ENCODE measurements around the gene ZNF274.
A peak's percentile ranks its signal among the peaks of the same experiment; 100 is the strongest.

The ZNF274 gene

DNA sequence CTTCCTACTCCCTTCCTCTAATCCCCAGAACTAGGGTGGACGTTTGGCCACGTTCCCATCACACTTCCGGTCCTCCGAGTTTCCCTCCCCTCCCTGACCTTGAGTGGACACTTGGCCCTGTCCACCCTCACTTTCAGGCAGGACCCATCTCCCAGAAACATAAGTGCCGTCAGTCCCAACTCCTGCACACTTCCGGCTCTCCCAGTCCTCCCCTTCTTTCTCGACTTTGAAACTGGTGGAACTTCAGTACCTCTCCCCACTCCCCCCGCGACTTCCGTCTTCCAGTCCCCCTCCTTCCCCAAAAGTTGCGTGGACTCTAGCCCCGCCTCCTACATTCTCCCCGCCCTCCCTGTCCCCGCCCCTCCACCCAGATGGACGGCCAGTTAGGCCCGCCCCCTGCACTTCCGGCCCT, 278 bp upstream of the ZNF274 start:
- TF ChIP-seq, protein P1, sequence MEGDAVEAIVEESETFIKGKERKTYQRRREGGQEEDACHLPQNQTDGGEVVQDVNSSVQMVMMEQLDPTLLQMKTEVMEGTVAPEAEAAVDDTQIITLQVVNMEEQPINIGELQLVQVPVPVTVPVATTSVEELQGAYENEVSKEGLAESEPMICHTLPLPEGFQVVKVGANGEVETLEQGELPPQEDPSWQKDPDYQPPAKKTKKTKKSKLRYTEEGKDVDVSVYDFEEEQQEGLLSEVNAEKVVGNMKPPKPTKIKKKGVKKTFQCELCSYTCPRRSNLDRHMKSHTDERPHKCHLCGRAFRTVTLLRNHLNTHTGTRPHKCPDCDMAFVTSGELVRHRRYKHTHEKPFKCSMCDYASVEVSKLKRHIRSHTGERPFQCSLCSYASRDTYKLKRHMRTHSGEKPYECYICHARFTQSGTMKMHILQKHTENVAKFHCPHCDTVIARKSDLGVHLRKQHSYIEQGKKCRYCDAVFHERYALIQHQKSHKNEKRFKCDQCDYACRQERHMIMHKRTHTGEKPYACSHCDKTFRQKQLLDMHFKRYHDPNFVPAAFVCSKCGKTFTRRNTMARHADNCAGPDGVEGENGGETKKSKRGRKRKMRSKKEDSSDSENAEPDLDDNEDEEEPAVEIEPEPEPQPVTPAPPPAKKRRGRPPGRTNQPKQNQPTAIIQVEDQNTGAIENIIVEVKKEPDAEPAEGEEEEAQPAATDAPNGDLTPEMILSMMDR (IDR thresholded peaks at IDR 0.05; ENCODE audit: control insufficient read depth, extremely low read depth, insufficient read depth): no peak
- no peak for DNase-seq (ENCODE audit: low read depth)
- H3K4me3 ChIP-seq (ENCODE audit: low read depth, low read length): peak overlapping the region; percentile 76

DNA sequence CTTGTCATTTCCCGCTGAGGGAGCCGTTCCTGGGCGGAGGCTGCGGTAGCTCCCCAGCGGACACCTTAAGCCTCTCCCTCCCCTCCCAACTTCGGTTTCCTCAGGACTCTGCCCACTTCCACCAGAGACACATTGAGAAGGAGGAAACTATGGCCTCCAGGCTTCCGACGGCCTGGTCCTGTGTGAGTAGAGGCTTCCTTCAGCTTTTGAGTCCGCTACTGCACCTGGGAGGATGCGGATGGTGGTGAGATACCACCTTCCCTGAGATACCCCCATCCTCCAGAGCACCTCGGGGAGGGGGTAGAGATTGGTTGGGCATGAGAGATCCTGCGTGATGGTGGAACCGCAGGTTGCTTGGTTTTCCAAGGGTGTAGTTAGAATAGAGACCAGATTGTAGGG, 955 bp downstream of the ZNF274 start:
- DNase-seq (ENCODE audit: low read depth): no peak

DNA sequence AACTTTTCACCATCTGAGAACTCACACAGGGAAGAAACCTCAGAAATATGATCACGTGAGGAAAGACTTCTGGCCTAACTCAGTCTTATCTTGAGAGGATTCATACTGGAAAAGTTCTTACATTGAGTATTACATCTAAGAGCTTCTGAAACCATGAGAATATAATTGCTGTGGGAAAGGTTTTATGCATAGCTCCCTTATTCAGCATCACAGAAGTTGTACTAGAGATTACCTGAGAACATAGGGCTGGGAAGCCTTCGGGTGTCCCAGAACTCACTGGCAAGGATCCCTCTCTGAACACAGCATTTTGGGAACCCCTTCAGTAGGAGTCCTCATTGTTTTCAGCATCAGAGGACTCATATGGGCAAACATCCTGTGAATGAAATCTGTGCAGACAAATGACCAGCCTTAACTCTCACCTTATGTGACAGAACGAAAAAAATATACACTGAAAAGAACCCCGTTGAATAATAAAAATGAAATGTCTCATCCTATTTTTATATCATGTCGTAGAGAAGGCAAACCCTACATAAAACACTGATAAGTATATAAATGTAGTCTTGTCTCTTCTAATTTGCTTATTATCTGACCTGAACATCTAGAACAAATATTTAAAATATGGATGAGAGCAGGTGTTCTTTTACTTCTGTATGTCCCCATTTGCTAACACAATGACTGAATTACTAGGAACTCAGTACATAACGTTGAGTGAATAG, 14.2 kb downstream of the ZNF274 start:
- H3K4me3 ChIP-seq (ENCODE audit: low read depth, low read length): no peak overlapping the region
- TF ChIP-seq, protein P1 (IDR thresholded peaks at IDR 0.05; ENCODE audit: control insufficient read depth, extremely low read depth, insufficient read depth): no peak
- no peak for DNase-seq (ENCODE audit: low read depth)

More for the DNA sequence above, 955 bp downstream of the ZNF274 start:
- peak overlapping the region; percentile 76 for H3K4me3 ChIP-seq (ENCODE audit: low read depth, low read length)
- TF ChIP-seq, protein P1 (IDR thresholded peaks at IDR 0.05; ENCODE audit: control insufficient read depth, extremely low read depth, insufficient read depth): no peak

- DNase-seq (ENCODE audit: low read depth): no peak
- no peak overlapping the region for H3K4me3 ChIP-seq (ENCODE audit: low read depth, low read length)
- TF ChIP-seq, protein P1 (IDR thresholded peaks at IDR 0.05; ENCODE audit: control insufficient read depth, extremely low read depth, insufficient read depth): no peak
These were observed 21.1 kb downstream of the ZNF274 start for GRCh38 chr19:58203814-58204475.

DNA sequence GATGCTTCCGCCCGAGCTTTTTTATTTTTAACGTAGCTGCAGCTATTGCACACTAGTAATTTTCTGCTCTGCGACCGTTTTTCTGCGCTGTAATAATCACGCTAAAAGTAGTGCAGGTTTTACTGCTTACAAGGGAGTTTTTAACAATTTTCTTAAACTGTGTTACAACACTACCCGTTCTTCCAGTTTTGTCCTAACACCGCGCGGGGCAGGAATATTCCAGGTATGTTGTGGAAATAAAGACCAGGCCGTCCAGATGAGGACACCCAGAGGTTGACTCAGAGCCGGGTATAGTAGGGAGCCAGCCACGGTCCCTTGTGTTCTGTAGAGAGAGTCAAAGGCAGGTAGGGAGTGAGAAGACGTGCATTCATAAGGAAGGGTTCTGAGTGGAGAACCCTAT, 21.7 kb downstream of the ZNF274 start:
- H3K4me3 ChIP-seq (ENCODE audit: low read depth, low read length): no peak overlapping the region
- DNase-seq (ENCODE audit: low read depth): no peak
- TF ChIP-seq, protein P1 (IDR thresholded peaks at IDR 0.05; ENCODE audit: control insufficient read depth, extremely low read depth, insufficient read depth): no peak

DNA sequence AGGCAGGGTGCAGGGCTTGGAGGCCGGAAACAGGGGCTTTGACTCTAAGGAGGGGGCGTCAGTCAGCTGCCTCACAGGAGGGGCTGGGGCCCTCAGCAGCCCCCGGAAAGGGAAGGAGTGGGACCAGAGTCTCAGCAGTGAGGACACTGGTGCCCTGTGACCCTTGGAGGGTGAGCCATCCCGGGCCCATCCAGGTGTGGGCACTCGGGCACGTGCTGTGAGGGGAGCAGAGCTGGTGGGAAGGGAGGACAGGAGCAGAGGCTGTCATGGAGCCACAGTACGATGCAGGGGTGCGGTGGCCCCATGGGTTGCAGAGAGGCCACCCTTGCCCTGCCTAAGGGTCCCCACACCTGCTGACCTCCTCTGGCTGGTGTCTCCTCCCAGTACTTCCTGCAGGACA, 26.7 kb downstream of the ZNF274 start:
- DNase-seq (ENCODE audit: low read depth): no peak
- no peak overlapping the region for H3K4me3 ChIP-seq (ENCODE audit: low read depth, low read length)

More for the DNA sequence above, 26.7 kb downstream of the ZNF274 start:
- TF ChIP-seq, protein P1 (IDR thresholded peaks at IDR 0.05; ENCODE audit: control insufficient read depth, extremely low read depth, insufficient read depth): no peak

Measured in LNCaP clone FGC (cell line).